D721Med (cell line): ENCODE measurements around the gene ATIC.

ENCODE experiments used
- DNase-seq: peaks from one replicate; pipeline ENCODE4 v3.0.0; 2011; ENCODE audit warnings: low spot score; ENCODE audit not compliant: insufficient read length
- FAIRE-seq: peaks from 2 replicates; lab custom pipeline; 2011; peaks lifted over from hg19 to GRCh38; lab: Jason Lieb, UNC
- TF ChIP-seq, protein P1 (sequence below): IDR thresholded peaks from 2 replicates; pipeline ENCODE4 v1.5.1; 2012; ENCODE audit warnings: mild to moderate bottlenecking, control low read depth; ENCODE audit not compliant: insufficient read depth; ENCODE audit errors: missing control alignments

ATIC gene

DNA sequence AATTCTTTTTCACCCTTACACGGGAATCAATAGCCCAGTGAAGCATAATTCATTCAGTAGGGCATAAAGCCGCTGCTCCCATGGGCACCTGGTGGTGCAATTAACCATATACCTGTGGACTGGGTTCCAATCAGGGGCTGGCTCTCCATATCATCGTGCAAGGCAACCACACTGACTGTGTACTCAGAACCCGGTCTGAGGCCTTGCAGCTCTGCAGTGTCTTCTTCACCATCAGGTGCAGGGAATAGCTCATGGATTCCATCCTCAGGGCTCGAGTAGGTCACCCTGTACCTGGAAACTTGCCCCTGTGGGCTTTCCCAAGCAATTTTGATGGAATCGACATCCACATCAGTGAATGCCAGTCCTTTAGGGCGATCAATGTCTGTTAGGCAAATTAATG, 68.8 kb downstream of the ATIC start:
- TF ChIP-seq, protein P1, sequence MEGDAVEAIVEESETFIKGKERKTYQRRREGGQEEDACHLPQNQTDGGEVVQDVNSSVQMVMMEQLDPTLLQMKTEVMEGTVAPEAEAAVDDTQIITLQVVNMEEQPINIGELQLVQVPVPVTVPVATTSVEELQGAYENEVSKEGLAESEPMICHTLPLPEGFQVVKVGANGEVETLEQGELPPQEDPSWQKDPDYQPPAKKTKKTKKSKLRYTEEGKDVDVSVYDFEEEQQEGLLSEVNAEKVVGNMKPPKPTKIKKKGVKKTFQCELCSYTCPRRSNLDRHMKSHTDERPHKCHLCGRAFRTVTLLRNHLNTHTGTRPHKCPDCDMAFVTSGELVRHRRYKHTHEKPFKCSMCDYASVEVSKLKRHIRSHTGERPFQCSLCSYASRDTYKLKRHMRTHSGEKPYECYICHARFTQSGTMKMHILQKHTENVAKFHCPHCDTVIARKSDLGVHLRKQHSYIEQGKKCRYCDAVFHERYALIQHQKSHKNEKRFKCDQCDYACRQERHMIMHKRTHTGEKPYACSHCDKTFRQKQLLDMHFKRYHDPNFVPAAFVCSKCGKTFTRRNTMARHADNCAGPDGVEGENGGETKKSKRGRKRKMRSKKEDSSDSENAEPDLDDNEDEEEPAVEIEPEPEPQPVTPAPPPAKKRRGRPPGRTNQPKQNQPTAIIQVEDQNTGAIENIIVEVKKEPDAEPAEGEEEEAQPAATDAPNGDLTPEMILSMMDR, result no peak
- DNase-seq, result no peak
- FAIRE-seq, result no peak

DNA sequence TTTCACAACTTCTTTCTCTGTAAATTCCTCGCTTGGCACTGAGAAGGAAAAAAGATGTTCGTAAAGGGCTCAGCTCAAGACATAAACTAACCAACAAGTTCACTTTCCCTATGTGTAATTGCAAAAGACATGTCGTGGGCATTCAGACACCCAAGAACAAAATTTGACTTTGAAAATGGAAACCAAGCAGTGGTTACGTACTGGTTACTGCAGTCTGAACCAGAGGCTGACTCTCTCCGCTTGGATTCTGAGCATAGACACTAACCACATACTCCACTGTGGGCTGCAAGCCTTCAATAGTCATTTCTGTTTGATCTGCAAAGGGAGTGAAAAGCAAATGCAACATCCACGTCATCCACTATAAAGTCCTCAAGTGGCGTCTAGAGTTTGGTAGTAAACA, 70.2 kb downstream of the ATIC start:
- TF ChIP-seq, protein P1, result no peak
- no peak for DNase-seq
- FAIRE-seq, result no peak

DNA sequence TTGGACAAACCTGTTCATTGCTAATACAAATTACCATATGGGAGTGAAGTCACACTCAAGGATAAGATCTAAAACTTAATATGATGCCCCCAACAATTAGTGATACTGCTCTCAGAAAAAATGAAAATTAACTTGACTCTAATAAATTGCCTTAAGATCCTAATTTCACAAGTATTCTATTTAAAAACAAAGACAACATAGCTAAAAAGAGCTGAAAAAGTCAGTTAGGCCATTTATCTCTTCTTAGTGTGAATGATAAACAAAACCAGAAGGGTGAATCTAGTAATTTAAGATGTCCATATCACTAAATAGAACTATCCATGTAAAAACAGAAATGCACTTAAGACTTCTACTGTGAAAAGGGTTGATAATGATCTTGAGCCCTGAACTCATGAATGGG, 70.6 kb downstream of the ATIC start:
- TF ChIP-seq, protein P1, result no peak
- DNase-seq, result no peak
- FAIRE-seq, result no peak

DNA sequence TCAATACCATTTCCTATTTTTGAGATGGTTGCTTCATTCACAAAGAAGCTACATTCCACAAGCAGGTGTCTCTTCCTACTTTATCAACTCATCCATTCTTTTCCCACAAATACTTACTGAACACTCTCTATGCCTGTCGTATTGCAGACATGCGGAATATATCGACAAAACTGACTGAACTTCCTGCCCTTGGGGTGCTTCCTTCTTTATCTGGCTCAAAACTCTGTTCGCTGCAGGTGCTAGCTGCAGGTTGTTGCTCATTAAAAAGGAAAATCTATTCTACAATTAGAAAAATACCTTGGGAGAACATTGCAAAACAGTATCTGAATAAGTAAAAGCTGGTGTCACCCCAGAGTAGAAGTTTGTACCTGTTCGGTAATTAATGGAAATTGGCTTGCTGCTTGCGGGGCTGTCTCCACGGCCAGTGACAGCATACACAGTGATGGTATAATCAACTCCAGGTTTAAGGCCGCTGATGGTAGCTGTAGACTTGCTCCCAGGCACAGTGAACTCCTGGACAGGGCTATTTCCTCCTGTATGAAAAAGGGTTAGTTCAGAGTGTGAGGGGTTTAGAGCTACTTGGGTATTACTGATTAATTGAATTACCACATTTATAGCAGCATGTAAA, 71.9 kb downstream of the ATIC start:
- FAIRE-seq (no peak), DNase-seq (no peak)
- TF ChIP-seq, protein P1, result no peak

DNA sequence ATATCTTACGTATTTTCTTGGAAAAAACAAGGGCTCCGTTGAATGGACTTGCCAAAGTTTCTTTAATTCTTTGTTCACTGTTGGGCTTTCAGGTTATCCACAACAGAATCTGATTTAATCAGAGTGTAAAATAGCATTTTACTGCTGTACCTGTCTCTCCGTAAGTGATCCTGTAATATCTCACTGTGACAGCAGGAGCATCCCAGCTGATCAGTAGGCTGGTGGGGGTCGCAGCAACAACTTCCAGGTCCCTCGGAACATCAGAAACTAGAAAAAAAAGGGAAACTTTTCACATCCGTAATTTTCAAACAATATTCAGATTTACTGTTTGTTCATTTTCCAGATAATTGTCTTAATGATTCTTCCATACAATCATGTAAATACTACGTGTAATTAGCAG, 72.9 kb downstream of the ATIC start:
- TF ChIP-seq, protein P1, result no peak
- no peak for FAIRE-seq

DNA sequence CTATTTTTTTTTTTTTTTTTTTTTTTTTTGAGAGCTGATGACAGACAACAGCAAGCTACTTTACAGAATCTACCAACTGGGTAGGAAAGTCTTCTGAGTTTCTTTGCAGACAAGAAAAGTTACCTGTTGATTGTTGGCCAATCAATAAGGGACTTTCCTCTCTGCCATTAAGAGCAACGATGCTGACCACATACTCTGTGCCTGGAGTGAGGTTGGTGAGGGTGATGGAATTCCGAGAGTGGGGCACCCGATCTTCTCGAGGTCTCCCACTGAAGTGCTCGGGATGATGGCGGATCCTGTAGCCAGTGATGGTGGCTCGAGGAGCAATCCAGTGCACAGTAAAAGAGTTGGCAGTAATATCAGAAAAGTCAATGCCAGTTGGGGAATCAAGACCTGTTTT, 74.7 kb downstream of the ATIC start:
- no peak for FAIRE-seq
- TF ChIP-seq, protein P1, result no peak
- DNase-seq, result no peak

More for the DNA sequence above, 72.9 kb downstream of the ATIC start:
- DNase-seq, result no peak

DNA sequence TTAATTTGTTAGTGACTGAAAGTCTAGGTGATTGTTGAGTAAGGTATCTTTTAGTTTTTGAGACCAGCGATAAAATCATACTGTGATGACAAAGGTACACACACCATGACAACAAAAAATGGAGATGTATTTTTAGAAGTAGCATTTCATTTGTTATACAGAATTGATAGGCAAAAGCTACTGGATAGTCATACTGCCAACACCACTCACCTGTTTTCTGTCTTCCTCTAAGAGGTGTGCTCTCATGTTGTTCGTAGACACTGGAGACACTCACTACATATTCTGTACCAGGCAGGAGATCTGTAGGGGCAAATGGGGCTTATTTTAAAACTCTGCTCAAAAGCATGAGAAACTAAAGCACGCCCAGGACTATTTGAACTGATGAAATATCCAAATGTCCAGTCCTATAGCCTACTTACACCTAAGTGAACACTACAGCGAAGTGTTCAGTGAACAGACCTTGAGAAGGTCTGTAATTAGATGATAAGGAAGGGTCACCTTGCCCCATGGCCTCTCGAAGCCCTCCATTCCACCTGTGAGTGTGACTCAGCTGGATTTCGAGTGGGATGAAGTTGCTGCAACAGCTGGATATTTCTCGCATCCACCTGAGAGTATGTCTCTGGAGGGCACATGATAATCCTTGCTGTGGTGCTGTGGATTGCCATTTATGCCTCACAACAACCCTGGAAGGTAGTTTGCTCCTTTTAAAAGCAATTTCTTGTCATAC, 76.3 kb downstream of the ATIC start:
- FAIRE-seq (no peak), DNase-seq (no peak)
- TF ChIP-seq, protein P1, result no peak
